ENCODE measurements around the gene NID1.
A peak's percentile ranks its signal among the peaks of the same experiment; 100 is the strongest.
"Not testable (repeated sequence)": the region's sequence is repeated elsewhere in the genome, so short reads cannot be mapped to it uniquely, and the experiment has no call there.

Gene NID1

GRCh38 chr1:236091933-236092318 lies 27.0 kb upstream of the NID1 start:
- no peak for DNase-seq

- no peak for DNase-seq
Observed at GRCh38 chr1:236090741-236091147, 25.9 kb upstream of the NID1 start.

- no peak for DNase-seq
Observed at GRCh38 chr1:236089046-236089773, 24.3 kb upstream of the NID1 start.

GRCh38 chr1:236086537-236086936 lies 21.6 kb upstream of the NID1 start:
- no peak for DNase-seq

GRCh38 chr1:236085545-236086159 lies 20.8 kb upstream of the NID1 start:
- DNase-seq: no peak

GRCh38 chr1:236084386-236084730 lies 19.5 kb upstream of the NID1 start:
- no peak for DNase-seq

- DNase-seq: no peak
Observed at GRCh38 chr1:236083650-236084385, 18.9 kb upstream of the NID1 start.

- DNase-seq: no peak
Observed at GRCh38 chr1:236082526-236082925, 17.6 kb upstream of the NID1 start.

- DNase-seq: no peak
Observed at GRCh38 chr1:236081546-236082227, 16.8 kb upstream of the NID1 start.

- DNase-seq: no peak
Observed at GRCh38 chr1:236079703-236080102, 14.8 kb upstream of the NID1 start.

GRCh38 chr1:236078993-236079392 lies 14.1 kb upstream of the NID1 start:
- no peak for DNase-seq

GRCh38 chr1:236078077-236078476 lies 13.2 kb upstream of the NID1 start:
- not testable (repeated sequence) for DNase-seq

GRCh38 chr1:236075848-236076247 lies 11.0 kb upstream of the NID1 start:
- no peak for DNase-seq

- no peak for DNase-seq
Observed at GRCh38 chr1:236073307-236073897, 8.5 kb upstream of the NID1 start.

GRCh38 chr1:236072001-236072400 lies 7.1 kb upstream of the NID1 start:
- no peak for DNase-seq

- no peak for DNase-seq
Observed at GRCh38 chr1:236070753-236071152, 5.9 kb upstream of the NID1 start.

- no peak for DNase-seq
Observed at GRCh38 chr1:236069796-236070195, 4.9 kb upstream of the NID1 start.

GRCh38 chr1:236067854-236068454 lies 3.1 kb upstream of the NID1 start:
- DNase-seq: no peak

- DNase-seq: peak; percentile 65 to 72
Observed at GRCh38 chr1:236066828-236067386, 2.0 kb upstream of the NID1 start.

- DNase-seq: no peak
Observed at GRCh38 chr1:236066054-236066453, 1.2 kb upstream of the NID1 start.

GRCh38 chr1:236065509-236066005 lies 667 bp upstream of the NID1 start:
- DNase-seq: no peak
